Measurements from ENCODE around the gene KIFAP3.

KIFAP3 gene

GRCh38 chr1:169970114-169970513 is 104.4 kb downstream of the KIFAP3 start:
- DNase-seq = no peak

GRCh38 chr1:169968174-169968573 is 106.3 kb downstream of the KIFAP3 start:
- DNase-seq = no peak

- DNase-seq = no peak
Measured at GRCh38 chr1:169964206-169964605, 110.3 kb downstream of the KIFAP3 start.

- no peak for DNase-seq
Measured at GRCh38 chr1:169959686-169960085, 114.8 kb downstream of the KIFAP3 start.

GRCh38 chr1:169958987-169959386 is 115.5 kb downstream of the KIFAP3 start:
- no peak for DNase-seq

GRCh38 chr1:169957884-169958283 is 116.6 kb downstream of the KIFAP3 start:
- no peak for DNase-seq

GRCh38 chr1:169951108-169951507 is 123.4 kb downstream of the KIFAP3 start:
- DNase-seq = no peak

GRCh38 chr1:169949139-169949538 is 125.4 kb downstream of the KIFAP3 start:
- DNase-seq = no peak

- no peak for DNase-seq
Measured at GRCh38 chr1:169946206-169946605, 128.3 kb downstream of the KIFAP3 start.

- DNase-seq = no peak
Measured at GRCh38 chr1:169945181-169945580, 129.3 kb downstream of the KIFAP3 start.

GRCh38 chr1:169944621-169945020 is 129.9 kb downstream of the KIFAP3 start:
- no peak for DNase-seq

GRCh38 chr1:169943963-169944526 is 130.4 kb downstream of the KIFAP3 start:
- no peak for DNase-seq

- no peak for DNase-seq
Measured at GRCh38 chr1:169941982-169942830, 132.3 kb downstream of the KIFAP3 start.

GRCh38 chr1:169933984-169934725 is 140.3 kb downstream of the KIFAP3 start:
- no peak for DNase-seq

GRCh38 chr1:169931795-169932231 is 142.7 kb downstream of the KIFAP3 start:
- DNase-seq = no peak

GRCh38 chr1:169929210-169929526 is 145.3 kb downstream of the KIFAP3 start:
- no peak for DNase-seq

GRCh38 chr1:169928438-169929209 is 145.9 kb downstream of the KIFAP3 start:
- no peak for DNase-seq

- no peak for DNase-seq
Measured at GRCh38 chr1:169925505-169926482, 148.7 kb downstream of the KIFAP3 start.

GRCh38 chr1:169924829-169925228 is 149.7 kb downstream of the KIFAP3 start:
- DNase-seq = no peak

- no peak for DNase-seq
Measured at GRCh38 chr1:169924063-169924462, 150.4 kb downstream of the KIFAP3 start.

- DNase-seq = no peak
Measured at GRCh38 chr1:169921080-169921479, 153.4 kb downstream of the KIFAP3 start.

GRCh38 chr1:169918927-169919326 is 155.6 kb downstream of the KIFAP3 start:
- DNase-seq = no peak
